22Rv1 (cell line): Measurements from ENCODE around the gene MGAT5.

Experiments used
- CTCF ChIP-seq: fragments of 450-650 bp; IDR thresholded peaks from 2 replicates; pipeline ENCODE4 v1.5.1; 2017; ENCODE audit warnings: mild to moderate bottlenecking
- ZFX ChIP-seq: fragments of 450-650 bp; IDR thresholded peaks from 2 replicates; pipeline ENCODE4 v1.6.1; 2017; ENCODE audit warnings: antibody characterized with exemption, borderline replicate concordance

DNA sequence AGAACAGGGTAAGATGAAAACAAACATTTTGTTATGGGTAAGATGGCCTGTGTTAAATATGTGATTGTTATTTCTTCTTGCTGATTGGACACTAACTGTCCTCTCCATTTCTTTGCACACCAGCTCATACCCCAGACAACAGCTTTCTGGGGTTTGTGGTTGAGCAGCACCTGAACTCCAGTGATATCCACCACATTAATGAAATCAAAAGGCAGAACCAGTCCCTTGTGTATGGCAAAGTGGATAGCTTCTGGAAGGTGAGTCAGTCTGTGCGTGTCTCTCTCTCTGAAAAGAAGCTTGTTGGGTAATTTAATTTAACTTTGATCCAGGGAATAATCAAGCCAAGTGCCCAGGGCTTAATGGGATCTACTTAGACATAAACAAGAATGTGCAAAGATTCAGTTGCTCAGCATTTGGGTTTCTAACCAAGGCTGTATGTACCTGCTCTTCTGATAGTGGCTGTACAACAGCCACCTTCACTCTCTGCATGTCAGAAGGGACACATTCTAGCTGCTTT lies 108.3 kb downstream of the MGAT5 start:
- no peak for TF ChIP-seq CTCF
- no peak for TF ChIP-seq ZFX
